Activated CD4-positive, alpha-beta T cell treated with anti-CD3 and anti-CD28 coated beads for 1 hour (primary cell): ENCODE measurements around the gene MYL10.

ENCODE experiments used
- DNase-seq: peaks from one replicate; pipeline ENCODE4 v3.0.0-alpha.2; 2020

MYL10 gene

DNA sequence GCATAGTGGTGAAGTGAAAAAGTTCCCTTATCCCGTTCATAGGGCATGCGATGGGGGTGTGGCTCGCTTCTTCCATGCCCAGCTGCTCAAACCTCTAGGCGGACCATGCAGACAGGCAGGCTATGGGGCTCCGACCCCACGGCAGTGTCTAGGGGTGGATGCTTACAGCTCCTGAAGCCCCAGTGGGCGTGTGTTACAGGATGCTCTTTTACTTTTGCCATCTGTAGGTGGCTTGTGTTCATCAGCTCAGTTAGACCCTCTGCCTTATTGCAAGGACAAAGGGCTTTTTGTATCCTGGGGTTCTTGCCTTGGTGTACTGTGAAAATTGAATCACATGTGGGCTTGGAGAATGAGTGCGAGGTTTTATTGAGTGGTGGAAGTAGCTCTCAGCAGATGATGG is at the start of gene MYL10:
Gene MYL10 (minus strand): TSS at position 126 of the 400 bp plus-strand sequence. CDS start 178 bp downstream, outside the sequence.
- no peak for DNase-seq

DNA sequence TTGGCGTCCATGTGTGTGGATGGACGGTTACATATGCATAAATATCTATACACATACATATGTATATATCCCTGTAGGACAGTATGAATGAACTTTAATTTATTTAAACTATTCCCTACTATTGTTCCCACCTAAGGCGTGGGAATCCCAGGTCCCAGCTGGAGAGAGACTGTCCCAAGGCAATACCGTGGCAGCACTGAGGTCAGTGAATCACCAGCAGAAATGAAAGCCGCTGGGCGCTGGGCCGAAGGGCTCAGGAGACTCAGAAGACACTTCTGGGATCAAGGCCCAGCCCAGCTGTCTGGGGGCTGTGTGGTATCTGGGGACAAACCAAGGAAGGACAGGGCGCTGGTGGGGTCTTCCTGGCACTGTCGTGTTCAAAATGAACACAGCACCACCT is 49.6 kb upstream of the MYL10 start:
- DNase-seq, result no peak

DNA sequence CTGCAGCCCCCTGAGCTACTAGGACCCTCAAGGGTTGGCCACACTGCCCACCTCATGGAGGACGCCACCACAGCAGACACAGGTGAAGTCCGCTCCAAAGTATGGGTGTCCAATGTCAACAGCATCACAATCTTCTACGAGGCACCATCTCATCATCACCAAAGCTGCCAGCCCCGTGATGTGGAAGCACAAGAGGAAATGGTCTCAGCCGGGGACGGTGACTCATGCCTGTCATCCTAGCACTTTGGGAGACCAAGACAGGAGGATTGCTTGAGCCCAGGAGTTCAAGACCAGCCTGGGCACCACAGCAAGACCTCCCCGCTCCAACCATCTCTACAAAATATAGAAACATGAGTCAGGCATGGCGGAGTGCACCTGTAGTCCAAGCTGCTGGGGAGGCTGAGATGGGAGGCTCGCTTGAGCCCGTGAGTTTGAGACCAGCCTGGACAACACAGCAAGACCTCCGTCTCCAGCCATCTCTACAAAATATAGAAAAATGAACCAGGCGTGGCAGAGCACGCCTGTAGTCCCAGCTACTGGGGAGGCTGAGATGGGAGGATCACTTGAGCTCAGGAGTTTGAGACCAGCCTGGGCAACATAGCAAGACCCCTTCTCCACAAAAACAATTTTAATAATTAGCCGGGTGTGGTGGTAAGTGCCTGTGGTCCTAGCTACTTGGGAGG is 48.8 kb upstream of the MYL10 start:
- no peak for DNase-seq

DNA sequence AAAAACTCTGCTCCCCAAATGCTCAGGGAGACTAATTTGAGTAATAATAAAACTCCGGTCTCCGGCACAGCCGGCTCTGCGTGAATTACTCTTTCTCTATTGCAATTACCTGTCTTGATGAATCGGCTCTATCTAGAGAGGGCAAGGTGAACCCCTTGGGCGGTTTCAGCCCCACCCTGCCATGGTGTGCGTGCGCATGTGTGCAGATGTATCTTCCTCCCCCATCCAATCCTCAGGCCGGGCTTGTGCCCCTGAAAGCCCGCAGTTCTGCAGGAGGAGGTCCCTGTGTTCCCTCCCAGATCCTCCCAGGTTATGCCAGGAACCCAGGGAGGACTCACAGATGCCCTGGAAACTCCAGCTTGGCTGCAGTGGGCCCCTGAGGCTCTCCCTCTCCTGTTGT is 48.3 kb upstream of the MYL10 start:
- no peak for DNase-seq

DNA sequence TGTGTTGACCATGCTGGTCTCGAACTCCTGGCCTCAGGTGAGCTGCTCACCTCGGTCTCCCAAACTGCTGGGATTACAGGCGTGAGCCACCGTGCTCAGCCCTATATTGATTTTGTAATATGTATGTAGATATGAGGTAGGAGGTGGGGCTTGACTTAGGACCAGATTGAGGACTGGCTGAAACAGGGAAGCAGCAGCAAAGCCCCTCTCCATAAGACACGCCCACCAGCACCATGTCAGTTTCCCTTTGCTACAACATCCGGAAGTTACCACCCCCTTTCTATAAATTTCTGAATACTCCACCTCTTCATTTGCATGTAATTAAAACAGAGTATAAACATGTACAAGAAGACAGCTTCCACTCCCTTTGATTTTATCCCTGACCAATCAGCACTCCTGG is 47.9 kb upstream of the MYL10 start:
- DNase-seq, result no peak

DNA sequence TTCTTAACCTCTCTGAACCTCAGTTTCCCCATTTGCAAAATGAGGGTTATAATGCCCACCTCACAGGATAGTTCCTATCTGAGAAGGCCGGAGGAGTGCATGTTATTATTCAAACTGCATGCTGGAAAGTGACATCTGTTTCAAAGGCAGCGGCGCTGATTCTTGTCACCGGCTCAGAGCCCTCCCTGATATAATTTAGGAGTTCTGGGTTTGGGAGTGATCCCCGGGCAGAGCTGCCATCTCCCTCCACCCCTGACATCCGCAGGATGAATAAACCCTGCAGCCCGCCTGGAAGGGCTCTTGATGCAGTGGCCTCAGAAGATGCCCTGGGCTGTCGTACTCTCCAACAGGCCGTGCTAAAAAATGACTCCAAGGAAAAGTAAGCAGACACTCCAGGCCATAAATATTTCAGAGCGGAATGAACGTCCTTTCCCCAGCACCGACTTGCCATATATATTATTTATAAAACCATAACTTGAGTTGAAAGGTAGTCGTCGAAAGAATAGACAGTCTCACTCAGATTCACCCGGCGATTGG is 47.0 kb upstream of the MYL10 start:
- DNase-seq, result no peak

DNA sequence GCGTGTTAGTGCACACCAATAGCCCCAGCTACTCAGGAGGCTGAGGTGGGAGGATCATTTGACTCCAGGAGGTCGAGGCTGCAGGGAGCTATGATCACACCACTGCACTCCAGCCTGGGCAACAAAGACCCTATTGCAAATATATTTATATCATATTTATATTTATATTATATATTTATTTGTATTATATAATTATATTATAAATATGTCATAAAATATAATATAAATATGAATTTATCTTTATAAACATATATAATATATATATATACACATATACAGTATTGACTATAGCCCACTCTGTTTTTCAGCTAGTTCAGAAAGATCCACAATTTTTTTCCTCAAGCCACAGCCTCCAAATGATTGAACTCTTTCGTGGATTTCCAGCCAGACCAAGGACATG is 45.3 kb upstream of the MYL10 start:
- no peak for DNase-seq

DNA sequence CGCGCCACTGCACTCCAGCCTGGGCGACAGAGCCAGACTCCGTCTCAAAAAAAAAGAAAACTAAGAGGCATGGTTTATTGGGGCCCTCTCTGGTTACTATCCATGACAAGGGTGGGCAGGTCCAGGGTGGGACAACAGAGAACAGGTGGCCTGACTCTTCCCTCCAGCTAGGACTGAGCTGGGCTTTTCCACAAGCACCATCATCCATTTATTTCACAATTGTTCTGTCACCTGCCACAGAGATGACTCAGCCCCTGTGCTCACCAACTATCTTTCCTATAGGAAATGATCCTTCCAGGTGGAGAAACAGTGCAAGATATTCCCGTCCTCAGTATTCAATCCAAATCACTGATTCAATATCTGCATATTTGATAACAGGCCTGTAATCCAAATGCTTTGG is 44.9 kb upstream of the MYL10 start:
- no peak for DNase-seq

DNA sequence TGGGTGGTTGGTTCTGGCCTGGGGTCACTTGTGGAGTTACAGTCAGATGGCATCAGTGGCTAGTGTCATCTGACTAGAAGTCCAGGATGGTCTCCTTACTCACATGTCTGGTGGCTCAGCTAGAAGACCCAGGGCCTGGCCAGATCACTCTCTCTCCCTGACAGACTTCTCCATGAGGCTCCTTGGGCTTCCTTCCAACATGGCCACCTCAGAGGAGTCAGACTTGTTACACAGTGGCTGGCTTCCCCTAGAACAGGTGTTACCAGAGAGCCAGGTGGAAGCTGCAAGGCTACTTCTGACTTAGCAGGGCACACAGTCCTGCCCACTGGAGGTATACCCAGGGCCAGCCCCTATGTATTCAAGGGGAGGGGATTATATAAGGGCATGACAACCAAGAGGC is 44.2 kb upstream of the MYL10 start:
- no peak for DNase-seq

DNA sequence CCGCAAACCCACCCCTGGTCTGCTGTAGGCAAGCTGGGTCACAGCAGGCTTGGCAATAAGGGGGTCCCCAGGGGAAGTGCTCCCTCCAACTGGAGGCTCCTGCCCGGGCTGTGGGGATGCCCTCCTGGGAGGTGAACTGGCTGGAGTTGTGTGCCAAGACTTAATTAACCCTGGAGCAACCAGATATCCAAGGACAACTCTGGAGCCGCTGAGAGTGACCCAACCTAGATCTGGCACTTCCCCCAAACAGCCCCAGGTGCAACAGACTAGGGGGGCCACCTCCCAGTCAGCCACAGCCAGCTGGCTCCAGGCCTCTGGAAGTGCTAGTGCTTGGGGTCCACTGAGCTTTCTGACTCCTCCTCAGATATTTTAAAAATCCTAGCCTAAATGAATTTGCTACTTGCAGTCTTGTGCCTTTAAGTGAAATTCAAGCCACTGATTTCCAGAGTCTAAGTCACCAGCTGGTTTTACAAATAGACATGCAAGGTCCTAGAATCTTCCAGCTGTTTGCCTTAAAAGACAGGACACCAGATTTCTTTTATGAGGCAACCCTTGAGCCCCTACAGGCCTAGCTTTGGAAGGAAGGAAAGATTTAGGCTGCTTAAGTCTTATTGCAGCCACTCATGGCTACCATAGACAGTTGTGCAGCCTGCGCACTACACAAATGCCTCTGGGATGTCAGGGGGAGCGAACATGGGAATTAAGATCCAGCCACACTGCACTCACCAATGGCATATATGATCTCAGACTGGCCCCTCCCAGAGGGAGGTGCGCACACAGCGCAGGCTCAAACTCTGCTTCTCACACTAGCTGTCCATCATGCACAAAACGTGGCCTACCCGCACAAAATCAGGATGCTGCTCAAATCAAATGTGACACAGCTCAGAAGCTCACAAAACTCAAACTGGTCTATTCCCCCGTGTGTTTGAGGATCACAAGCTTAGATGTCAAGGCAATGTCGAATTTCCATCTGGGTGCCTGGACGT is 42.6 kb upstream of the MYL10 start:
- DNase-seq, result no peak

DNA sequence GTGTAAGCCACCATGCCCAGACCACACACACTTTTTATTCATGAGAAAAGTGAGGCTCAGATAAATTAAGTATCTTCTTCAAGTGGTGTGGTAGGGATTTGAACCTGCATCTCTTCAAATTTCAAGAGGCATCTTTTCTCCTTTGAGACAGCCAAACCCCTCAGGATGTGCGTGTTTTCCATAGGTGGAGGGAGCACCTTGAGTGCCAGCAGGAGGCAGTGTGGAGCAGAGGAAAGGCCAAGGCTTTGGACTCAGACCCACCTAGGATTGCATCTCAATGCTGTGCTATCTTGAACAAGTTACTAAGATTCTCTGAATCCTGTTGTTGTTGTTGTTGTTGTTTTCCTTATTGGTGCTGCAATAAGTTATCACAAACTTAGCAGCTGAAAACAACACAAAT is 40.2 kb upstream of the MYL10 start:
- no peak for DNase-seq

DNA sequence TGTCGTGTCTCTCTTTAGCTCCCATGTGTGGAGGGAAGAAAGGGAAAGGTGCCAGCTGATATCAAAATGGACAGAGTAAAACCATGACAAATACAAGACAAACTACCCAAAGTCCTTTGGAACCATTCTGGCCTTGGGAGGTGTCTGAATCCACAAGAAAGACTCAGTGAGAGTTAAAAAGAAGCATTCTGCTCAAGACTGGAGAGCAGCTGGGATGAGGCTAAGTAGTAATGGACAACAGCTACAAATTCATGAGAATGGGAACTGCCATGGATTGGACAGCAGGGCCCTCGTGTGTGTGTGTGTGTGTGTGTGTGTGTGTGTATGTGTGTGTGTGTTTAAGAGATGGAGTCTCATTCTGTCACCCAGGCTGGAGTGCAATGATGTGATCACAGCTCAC is 39.6 kb upstream of the MYL10 start:
- no peak for DNase-seq

DNA sequence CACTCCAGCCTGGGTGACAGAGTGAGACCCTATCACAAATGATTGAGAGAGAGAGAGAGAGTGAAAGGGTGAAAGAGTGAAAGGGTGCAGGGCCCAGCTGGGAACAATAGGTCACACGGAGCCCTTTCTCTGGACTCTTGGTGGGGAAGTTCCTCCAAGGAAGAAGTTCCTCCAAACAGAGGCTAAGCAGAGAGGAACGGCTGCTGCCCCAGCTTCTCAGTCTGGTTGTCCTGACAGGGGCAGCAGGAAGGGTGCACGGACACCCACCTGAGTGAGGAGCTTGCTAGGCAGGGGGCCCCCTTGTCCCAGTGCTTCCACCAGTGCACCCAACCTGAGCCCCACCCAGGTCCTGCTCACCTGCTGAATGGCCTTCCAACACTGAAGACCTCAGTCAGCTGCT is 38.8 kb upstream of the MYL10 start:
- no peak for DNase-seq

DNA sequence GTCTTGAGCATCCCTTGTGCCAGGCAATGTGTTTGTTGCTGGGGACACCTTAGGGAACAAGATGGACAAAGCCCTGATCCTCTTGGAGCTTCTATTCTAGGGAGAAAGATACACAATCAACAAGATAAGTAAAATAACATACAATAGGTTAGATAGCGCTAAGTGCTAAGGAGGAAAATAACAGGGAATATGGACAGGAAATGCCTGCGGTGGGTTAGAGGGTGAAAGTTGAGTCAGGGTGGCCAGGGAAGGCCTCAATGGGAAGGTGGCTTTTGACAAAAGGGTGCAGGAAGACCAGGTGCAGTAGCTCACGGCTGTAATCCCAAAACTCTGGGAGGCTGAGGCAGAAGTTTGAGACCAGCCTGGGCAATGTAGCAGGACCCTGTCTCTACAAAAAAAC is 38.3 kb upstream of the MYL10 start:
- DNase-seq, result no peak

DNA sequence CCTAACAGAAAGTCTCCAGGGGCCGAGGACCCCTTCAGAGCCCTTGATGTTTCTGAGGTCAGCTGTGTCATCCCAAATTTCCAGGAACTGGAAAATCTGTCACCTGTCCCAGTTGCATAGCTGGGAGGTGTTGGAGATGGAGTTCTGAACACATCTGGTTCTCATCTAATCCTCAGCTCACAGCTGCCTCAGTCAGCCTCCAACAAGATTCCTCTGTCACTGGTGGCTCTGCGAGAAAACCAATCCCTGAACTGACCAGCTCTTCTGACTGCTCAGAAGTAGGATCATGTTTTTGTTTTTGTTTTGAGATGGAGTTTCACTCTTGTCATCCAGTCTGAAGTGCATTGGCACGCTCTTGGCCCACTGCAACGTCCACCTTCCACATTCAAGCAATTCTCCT is 37.6 kb upstream of the MYL10 start:
- no peak for DNase-seq

DNA sequence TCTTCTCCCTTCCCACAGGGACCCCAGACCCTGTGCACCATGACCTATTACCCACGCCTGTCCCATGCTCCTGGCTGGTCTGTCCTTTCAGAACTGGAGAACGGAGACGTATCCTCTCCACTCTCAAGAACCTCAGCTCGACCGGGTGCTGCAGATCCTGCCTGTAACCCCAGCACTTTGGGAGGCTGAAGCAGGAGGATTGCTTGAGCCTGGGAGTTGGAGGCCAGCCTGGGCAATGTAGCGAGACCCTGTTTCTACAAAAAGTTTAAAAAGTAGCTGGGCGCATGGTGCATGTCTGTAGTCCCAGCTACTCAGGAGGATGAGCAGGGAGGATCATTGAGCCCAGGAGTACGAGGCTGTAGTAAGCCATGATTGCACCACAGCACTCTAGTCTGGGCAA is 37.2 kb upstream of the MYL10 start:
- DNase-seq, result no peak

DNA sequence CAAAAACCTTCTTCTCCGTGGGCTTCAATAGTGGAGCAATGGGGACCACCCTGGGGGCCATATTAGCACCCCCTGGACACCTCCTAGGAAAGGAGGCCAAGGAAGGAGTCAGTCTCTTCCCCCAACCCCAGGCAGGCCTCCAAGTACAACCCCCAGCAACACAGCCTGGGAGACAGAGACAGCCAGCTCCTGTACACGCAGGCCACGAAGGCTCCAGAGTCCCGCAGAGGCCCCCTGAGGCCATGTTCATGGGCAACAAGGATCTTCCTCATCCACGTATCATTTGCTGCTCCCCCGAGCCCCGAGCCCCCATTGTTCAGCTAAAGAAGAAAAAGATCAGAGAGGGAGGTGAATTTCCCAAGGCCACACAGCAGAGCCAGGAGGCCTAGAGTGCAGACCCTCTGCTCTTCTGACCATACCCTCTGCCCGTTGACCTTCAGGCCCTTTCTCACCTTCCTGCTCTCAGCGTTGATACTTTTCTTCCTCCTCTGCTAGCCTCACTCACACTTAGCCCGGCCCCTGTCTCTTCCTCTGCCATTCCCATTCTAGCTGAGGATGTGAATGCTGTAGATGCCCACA is 35.9 kb upstream of the MYL10 start:
- no peak for DNase-seq

DNA sequence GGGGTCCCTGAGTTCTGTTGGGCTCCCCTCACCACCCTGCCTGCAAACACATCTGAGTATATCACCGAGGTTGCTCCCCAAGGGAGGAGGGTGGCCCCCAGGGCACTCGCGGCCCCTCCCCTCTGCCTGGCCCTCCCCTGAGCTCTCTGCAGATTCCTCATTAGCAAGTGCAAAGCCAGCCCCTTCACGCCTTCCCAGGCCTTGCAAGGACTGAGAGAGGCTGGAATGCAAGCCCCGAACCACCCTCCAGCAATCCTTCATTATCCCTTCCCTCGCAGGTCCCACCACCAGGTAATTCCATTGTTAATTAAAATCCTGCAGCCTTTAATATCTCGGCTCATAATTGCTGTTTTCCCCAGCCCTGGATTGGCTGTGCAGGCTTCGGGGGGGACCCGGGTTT is 35.3 kb upstream of the MYL10 start:
- no peak for DNase-seq

DNA sequence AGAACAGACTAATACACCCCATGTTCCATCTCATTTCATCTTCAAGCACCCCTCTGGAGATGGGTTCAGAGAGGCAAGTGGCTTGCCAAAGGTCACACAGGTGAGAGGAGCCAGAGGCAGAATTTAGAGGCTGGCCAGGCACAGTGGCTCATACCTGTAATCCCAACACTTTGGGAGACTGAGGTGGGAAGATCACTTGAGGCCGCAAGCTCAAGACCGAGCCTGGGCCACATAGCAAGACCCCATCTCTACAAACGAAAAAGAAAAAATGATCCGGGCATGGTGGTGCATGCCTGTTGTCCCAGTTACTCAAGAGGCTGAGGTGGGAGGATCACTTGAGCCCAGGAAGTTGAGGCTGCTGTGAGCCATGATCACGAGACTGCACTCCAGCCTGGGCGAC is 34.7 kb upstream of the MYL10 start:
- DNase-seq, result no peak

DNA sequence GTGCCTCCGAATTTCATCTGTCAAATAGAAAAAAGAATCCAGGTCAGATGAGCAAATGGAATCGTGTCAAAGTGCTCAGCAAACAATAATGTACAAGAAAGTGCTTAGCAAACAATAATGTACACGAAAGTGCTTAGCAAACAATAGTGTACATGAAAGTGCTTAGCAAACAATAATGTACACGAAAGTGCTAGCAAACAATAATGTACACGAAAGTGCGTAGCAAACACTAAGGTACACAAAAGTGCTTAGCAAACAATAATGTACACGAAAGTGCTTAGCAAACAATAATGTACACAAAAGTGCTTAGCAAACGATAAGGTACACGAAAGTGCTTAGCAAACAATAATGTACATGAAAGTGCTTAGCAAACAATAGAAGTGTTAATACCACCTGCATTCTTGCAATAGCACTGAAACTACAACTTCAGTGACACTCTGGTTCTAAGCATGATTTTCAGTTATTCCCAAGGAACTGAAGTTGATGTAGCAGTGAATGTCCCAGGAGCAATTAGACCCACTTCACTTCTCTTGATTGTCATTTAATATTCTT is 33.4 kb upstream of the MYL10 start:
- DNase-seq, result no peak

DNA sequence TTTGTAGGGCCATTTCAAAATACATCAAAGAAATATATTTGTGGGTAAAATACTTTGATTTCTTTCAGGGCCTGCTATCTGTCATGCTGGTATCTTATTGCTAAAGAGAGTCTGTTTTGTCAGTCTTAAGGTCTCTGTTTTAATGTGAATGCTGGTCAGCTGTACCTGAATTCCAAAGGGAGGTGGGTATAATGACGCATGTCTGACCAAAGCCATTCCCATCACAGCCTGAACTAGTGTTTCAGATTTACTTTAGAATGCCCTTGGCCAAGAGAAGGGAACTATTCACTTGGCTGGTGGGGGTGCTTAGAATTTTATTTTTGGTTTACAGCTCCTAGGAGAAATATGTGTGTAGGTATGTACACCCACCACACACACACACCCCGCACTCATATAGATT is 30.6 kb upstream of the MYL10 start:
- DNase-seq, result no peak

DNA sequence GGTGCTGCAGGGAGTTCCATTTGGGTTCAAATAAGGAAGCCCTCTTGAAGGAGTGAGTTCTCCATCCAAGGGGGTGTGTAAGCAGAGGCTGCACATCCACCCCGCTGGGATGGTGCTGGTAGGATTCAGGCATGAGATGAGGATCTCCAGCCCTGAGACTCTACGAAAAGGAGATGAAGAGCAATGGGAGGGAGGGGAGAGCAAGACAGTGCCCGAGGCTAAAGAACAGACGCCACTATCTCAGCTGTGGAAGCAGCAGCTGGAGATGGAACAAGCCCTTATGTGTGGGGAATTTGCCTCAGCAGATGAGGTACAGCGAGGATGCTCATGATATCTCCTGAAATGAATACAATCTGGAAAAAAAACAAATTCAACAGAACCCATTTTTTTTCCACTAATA is 28.1 kb upstream of the MYL10 start:
- DNase-seq, result no peak

DNA sequence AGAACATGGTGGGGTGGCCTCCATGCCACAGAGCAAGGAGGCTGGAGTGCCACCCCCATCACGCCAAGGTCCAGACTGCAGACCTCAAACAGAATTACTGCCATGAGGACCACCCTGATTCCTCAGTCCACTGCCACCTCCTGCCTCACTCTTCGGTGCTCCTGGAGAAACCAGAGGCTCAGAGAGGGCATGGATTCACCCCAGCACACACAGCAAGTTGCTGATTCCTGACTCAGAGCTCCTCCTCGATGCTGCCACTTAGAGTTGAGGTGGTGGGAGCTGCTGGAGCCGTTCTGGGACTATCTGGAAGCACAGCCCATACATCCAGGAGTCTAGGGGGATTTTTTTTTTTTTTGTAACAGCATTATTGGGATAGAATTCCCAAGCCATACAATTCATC is 22.0 kb upstream of the MYL10 start:
- no peak for DNase-seq
